ENCODE data around the gene NODAL.

DNA sequence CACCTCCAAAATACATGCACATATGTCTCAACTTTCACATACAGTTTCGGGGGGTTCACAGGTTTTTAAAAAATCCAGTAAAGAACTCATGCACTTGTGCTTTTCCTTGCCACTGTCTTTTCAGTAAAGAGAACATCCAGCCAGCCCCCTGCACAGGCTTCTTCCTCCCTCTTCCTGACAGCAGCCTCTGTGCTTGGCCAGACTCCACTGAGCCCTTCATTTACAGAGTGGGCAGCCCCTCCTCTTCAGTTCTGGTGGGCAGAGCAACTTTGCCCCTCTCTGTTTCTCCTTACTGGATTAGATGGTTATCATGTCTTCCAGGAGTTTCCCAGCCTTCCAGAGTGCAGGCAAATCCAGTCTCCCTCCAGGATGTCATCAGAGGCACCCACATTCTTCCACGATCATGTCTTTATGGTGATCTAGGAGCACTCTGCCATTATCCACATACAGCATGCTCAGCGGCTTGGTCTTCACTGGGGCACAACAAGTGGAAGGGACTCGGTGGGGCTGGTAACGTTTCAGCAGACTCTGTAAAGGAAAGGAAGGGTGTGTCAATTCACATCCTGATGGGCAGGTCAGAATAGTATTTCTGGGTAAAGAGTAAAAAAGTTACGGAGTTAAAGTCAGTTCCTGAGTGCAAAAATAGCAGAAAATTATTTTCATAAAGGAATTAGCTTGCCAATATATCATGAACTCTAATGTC, 8.8 kb downstream of the NODAL start:
- TF ChIP-seq, protein P1, sequence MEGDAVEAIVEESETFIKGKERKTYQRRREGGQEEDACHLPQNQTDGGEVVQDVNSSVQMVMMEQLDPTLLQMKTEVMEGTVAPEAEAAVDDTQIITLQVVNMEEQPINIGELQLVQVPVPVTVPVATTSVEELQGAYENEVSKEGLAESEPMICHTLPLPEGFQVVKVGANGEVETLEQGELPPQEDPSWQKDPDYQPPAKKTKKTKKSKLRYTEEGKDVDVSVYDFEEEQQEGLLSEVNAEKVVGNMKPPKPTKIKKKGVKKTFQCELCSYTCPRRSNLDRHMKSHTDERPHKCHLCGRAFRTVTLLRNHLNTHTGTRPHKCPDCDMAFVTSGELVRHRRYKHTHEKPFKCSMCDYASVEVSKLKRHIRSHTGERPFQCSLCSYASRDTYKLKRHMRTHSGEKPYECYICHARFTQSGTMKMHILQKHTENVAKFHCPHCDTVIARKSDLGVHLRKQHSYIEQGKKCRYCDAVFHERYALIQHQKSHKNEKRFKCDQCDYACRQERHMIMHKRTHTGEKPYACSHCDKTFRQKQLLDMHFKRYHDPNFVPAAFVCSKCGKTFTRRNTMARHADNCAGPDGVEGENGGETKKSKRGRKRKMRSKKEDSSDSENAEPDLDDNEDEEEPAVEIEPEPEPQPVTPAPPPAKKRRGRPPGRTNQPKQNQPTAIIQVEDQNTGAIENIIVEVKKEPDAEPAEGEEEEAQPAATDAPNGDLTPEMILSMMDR (conservative IDR thresholded peaks at IDR 0.05; ENCODE audit: low read depth, low read length): no peak
- TF ChIP-seq POLR2A (IDR thresholded peaks at IDR 0.05; ENCODE audit: low read depth, low read length) (no peak), MAZ (IDR thresholded peaks at IDR 0.05; ENCODE audit: borderline replicate concordance, low read depth, low read length) (no peak), BHLHE40 (IDR thresholded peaks at IDR 0.05; ENCODE audit: low read depth, low read length) (no peak), FOS (IDR thresholded peaks at IDR 0.05; ENCODE audit: low read depth, low read length) (no peak), CEBPB (IDR thresholded peaks at IDR 0.05; ENCODE audit: low read depth, low read length) (no peak)
- TF ChIP-seq, protein P2, sequence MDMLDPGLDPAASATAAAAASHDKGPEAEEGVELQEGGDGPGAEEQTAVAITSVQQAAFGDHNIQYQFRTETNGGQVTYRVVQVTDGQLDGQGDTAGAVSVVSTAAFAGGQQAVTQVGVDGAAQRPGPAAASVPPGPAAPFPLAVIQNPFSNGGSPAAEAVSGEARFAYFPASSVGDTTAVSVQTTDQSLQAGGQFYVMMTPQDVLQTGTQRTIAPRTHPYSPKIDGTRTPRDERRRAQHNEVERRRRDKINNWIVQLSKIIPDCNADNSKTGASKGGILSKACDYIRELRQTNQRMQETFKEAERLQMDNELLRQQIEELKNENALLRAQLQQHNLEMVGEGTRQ (IDR thresholded peaks at IDR 0.05; ENCODE audit: low read depth, low read length): no peak

Measured in IMR-90 (cell line).